SH-SY5Y (cell line): Measurements from ENCODE around the gene EPB41L2.

Experiments used
- GATA2 ChIP-seq: IDR thresholded peaks from 2 replicates; pipeline ENCODE4 v1.6.1; 2011; ENCODE audit warnings: mild to moderate bottlenecking, low read depth, low read length
- GATA3 ChIP-seq: IDR thresholded peaks from 2 replicates; pipeline ENCODE4 v1.6.1; 2011; ENCODE audit warnings: low read depth, mild to moderate bottlenecking, low read length, moderate library complexity

DNA sequence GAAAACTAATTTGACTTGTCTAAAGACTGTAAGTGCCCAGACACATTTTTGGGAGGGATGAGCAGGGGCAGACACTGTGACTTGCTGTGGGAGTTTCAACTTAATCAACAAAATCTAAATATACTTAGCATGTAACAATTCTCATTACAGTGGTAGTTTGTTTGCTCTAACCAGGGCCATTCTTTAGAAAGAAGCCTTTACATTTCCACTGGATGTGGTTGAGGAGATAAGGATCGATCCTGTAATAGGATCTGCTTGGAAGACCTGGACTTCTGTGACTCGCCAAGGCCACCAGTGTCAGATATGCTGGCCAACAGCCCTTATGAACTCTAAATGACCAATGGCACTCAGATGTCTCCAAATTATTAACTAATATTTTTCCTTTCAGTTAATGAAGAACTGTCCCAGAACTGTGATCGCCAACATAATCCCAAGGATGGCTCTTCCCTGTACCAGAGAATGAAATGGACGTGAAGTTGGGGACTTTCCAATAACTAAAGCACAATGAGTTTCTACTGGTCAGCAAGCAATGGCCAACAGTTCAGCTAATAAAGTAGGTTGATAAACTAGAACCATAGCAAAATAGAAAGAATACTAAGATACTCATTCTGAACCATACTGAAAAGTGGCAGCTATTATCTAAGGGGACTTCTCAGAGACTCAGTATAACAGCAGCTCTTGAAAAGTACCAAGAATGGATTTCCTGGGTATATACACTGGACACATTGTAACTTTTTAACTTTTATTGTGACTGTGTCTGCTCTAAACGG is 228.4 kb downstream of the EPB41L2 start:
- no peak for TF ChIP-seq GATA2
- TF ChIP-seq GATA3: no peak
